Upper lobe of left lung (tissue), 4 donors: ENCODE results near the gene OSCP1.

ENCODE experiments used
- EP300 ChIP-seq, 4 donors: sonication (generic); formaldehyde crosslinking; IDR thresholded peaks; one replicate each; pipeline ENCODE4 v1.5.1; 2017; ENCODE audit warnings: antibody characterized with exemption in 4 of 4, control low read depth in 2 of 4
- POLR2A ChIP-seq, 4 donors: fragments of 450-650 bp; IDR thresholded peaks; one replicate each; pipeline ENCODE4 v1.5.1; 2016 to 2017; ENCODE audit warnings: antibody characterized with exemption in 4 of 4, mild to moderate bottlenecking in 2 of 4
- POLR2AphosphoS5 ChIP-seq, 2 donors: sonication (generic); formaldehyde crosslinking; IDR thresholded peaks; one replicate each; pipeline ENCODE4 v1.5.1; 2017; ENCODE audit warnings: antibody characterized with exemption in 2 of 2
- TF ChIP-seq, protein P1 (sequence below), 6 experiments: fragments of 450-650 bp in 4 of 6; fragments of 200-600 bp in 2 of 6; sonication (generic) in 2 of 6; IDR thresholded peaks; one replicate each; pipeline ENCODE4 v1.5.1; 2016 to 2019; ENCODE audit warnings: antibody characterized with exemption in 6 of 6

DNA sequence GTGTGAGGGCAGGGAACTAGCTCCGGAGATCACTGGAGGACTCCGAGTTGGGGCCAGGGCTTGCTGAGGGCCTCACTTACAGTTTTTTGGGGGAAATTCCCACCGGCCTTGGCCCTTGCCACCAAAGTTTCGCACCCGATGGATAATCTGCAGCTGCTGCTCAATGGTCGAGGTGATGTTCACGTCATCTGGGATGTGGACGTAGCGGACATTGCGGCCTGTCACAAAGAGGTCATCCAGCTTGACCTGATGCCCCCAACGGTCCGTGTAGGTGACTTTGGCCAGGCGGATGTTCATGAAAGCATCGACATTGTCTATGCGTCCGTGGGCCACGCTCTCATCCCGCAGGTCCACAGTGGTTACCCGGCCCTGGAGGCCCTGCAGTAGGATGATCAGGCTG, 56.6 kb downstream of the OSCP1 start:
- TF ChIP-seq, protein P1, sequence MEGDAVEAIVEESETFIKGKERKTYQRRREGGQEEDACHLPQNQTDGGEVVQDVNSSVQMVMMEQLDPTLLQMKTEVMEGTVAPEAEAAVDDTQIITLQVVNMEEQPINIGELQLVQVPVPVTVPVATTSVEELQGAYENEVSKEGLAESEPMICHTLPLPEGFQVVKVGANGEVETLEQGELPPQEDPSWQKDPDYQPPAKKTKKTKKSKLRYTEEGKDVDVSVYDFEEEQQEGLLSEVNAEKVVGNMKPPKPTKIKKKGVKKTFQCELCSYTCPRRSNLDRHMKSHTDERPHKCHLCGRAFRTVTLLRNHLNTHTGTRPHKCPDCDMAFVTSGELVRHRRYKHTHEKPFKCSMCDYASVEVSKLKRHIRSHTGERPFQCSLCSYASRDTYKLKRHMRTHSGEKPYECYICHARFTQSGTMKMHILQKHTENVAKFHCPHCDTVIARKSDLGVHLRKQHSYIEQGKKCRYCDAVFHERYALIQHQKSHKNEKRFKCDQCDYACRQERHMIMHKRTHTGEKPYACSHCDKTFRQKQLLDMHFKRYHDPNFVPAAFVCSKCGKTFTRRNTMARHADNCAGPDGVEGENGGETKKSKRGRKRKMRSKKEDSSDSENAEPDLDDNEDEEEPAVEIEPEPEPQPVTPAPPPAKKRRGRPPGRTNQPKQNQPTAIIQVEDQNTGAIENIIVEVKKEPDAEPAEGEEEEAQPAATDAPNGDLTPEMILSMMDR (IDR thresholded peaks at IDR 0.05), result no peak
- TF ChIP-seq POLR2A (IDR thresholded peaks at IDR 0.05), result no peak
- no peak for TF ChIP-seq POLR2AphosphoS5 (IDR thresholded peaks at IDR 0.05)
- TF ChIP-seq EP300 (IDR thresholded peaks at IDR 0.05), result no peak
